IPS-NIHi11 (cell line): ENCODE measurements around the gene KLHL12.

Source experiments
- DNase-seq: peaks from one replicate; pipeline ENCODE4 v3.0.0; 2012; ENCODE audit warnings: mixed read lengths, low spot score

KLHL12 gene

DNA sequence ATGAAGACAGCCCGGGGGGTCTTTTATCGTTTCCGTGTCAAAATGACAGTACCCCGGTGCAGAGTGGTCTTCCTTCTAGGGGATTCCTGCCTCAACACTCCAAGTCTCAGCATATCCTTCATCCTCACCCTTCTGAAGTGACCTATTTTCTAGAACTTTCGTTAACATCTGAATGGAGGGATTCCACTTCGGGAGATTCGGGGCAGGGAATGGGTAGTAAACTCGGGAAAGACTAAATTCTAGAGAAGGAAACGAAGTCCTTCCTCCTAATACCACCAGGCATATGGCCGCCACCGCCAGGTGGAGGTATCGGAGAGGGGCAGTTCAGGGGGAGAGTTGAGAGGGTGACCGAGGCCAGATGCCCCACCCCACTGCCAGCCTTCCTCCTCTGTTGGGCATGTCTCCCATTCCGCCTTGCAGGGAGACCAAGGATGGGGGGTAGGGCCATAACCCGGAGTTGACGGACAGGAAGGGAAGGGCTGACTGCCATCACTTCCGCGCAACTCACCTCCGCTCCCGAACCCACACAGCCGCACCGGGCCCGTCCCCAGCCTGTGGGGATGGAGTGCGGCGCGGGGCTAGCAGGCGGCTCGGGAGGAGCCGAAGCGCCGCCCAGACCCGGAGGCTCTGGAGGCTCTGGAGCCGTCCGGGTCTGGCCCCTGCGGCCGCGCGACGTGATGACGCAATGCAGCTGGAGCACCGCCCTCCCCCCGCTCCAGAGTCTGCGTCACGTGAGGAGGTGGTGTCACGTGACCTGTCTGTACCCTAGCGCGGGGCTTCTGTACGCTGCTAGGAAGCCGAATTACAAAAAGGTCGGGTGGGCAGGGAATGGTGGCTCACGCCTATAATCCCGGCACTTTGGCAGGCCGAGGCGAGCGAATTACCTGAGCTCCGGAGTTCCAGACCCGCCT, at the start of gene KLHL12:
KLHL12 (minus strand) TSS at position 654 of the 911 bp plus-strand sequence. CDS start 2,072 bp downstream, outside the sequence.
- DNase-seq, result peak; percentile 98

DNA sequence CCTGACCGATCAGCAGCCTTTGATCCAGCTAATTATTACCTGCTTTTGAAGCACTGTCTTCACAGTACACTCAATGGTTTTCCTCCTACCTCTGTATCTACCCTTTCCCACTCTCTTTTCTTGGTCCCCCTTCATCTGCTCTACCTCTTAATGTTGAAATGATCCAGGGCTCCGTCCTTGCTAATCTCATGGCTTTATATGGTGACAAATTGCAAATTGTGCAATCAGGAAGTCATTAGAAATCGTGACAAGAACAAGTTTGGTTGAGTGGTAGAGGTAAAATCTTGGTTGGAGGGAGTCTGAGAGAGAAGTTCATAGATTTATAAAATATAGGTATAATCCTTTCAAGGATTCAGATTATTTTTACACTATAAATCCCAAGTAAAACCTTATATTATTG, 49.6 kb upstream of the KLHL12 start:
- DNase-seq, result no peak

DNA sequence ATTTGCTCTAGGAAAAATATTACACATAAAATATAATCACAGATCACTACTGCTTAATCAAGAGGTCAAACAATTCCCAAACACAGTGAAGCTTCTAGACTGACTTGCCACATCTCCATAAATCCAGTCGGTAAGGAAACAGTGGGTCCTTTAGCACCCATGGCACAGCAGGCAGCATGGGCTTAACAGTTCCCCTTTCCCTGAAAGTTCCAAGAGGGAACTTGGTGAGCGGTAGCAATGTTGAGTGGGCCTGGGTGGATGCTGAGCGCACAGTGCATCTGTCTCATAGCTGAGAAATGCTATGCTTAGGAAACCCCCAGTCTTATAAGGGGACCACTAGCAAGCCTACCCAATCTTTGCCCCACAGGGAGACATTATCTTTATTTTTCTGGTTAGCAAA, 47.8 kb upstream of the KLHL12 start:
- DNase-seq, result no peak

DNA sequence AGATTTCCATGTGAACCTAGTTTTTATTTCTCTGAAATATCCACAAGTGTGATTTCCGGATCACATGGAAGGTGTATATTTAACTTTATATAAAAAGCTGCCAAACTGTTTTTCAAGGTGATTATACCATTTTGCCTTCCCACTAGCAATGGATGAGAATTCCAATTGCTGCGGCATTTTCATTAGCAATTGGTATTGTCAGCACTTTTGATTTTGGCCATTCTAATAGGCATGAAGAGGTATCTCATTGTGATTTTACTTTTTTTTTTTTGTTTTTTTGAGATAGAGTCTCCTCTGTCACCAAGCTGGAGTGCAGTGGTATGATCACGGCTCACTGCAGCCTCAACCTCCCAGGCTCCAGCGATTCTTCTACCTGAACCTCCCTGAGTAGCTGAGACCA, 45.0 kb upstream of the KLHL12 start:
- DNase-seq, result no peak

DNA sequence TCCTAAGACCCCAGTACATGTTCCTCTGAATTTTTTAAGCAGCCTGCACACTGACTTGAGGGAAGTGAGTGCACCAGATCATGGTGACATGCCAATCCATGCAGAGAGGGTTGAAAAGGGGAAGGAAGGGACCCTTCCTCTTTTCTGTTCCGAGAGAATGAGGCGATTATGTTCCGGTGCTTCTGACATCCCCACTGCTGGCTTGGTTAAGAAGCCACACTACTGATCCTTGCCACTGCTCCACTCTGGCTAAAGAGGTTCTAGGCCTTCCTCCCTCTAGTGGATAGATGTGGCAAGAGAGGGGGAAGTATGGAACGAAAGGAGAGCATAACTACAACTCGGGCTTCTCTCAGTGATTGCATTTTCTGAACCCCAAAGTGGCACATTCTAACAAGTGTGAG, 41.9 kb upstream of the KLHL12 start:
- DNase-seq, result peak; percentile 72

DNA sequence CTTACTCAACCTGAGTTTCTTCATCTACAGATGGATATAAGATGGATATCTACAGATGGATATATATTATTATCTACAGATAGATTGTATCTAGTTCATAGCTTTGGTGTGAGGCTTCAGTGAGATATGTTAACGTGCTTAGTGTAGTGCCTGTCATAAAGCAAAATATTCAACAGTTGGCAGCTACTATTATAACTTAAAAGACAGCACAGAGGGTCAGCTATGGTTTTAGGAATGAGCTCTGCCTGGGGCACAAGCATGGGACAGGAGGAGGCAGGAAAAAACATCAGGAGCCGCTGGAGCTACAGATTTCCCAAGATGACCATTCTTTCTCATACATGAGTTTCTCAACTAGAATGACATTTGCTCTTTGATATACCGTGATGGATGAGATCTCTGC, 41.3 kb upstream of the KLHL12 start:
- no peak for DNase-seq

DNA sequence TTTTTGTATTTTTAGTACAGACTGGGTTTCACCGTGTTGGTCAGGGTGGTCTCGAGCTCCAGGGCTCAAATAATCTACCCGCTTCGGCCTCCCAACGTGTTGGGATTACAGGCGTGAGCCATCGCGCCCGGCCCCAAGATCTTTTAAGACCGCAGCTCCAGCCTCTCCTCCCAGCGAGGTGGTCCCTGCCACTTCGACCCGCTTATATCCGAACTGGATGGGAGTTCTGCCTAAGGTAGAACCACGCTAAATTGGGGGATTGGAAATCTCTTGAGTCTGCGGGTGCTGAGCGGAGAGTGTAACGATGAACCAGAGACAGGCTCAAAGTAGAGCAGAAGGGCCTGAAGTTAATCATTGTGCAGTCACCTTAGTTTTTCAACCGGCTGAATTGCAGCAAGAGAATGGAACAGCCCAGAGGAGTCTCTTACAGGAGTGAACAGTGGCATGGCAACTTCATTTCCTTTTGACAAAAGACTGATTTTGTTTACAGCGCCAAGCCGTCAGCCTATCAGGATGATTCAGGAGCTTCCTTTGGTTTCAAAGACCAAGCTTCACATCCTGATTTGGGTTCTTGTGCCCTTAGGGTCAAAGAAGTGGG, 40.7 kb upstream of the KLHL12 start:
- no peak for DNase-seq

DNA sequence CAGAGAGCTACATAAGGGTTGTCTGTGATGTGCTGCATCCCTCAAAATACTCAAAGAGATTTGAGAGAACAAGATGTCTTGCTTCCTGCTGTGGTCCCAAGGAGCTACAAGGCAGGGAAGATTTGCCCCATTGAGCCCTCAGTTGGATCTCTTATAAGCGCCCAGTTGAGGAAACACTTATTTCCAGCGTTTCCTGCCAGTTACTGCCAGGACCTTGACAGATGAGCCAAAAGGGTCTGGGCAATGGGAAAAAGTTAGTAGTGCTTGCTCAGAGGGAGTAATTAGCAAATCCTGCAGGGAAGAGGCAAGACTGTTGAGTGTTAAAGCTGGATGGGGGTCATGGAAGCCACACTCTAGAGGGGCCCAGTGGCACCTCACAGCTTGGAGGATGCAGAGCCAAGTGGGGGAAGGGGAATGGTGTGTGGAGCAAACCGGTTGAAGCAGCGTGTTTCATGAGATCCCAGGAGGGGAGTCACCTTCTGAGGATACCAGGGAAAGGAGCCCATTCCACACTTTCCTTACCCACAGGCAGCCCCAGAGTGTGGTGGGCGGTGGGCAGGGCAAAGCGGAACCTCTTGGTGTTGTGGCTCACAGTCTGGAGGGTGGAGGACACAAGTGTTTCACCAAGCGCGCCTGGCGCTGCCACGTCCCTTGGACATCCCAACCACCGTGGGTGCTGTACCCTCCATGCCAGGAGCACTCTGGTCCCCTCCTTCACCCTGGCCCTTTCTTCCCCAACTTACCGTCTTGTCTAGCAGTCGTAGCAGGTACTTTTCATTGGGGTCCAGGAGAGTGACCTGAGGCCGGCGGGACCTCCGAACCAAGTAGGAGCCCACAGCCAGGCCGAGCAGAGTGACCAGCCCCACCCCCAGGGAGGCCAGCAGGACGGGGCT, 39.2 kb upstream of the KLHL12 start:
- peak; percentile 12 for DNase-seq

DNA sequence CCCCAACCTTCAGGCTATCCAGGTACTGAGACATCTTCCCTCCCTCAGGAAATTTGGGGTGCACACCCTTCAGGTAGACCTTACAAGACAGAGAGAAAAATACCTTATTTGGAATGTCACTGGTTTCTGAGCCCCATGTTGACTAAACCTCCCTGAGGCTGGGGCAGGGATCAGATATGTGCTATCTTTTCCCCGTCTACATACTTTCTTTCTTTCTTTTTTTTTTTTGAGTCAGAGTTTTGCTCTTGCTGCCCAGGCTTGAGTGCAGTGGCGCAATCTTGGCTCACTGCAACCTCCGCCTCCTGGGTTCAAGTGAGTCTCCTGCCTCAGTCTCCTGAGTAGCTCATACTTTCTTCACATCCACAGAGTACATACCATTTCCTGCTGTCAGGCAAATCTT, 38.4 kb upstream of the KLHL12 start:
- DNase-seq, result no peak

DNA sequence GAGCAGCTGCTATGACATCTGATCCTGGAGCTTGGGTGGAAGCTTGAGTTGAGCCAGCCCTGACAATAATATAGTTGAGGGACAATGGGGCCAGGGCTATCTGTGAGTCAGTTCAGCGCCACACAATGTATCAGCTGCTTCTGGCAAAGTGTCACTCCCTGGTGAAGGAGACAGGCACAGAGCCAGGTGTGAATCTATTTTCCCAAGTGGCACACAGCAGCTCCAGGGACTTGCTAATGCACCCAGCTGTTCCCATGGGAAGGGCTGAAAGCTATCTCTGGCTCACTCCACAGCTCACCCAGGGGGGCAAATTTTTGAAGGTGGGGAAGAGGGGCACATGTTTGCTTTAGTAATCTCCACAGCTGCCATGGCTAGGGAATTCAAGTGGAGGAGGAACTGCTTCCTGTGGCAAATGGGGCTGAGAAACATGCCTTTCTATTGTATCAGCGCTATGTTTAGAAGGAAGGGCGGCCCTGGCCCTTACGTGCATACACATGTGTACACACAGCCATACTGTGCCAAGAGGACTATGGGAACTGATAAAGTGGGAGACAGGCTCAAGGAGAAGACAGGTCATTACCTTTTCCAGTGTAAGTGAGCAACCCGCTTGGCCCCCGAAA, 37.9 kb upstream of the KLHL12 start:
- DNase-seq, result no peak

DNA sequence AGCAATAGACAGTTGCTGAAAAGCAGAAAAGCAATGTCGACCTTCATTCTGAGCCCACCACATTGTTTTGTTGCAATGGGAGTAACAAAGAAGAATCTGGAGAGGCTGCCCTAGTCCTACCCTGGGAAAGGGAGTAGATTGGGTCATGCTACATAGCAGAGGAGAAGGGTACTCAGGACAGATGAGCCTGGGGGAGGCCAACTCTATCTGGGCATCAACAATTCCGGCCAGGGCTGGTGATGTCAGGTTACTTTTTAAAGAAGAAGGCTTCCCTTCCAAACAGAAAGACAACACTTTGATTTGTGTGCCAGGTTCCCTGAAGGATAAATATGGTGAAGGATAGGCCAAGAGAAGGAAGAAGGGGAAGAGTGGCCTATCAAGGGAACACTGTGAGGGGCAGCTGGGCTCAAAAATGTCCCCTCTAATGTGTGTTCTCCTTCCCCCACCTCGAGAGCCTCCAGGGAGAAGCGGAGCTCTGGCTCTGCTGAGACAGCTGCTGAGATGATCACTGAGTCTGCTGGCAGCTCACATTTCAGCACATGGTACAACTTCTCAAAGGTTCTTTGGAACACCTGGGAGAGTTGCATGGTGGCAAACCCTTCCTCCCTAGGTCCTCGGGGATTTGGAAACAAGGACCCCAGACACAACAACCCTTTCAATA, 34.3 kb upstream of the KLHL12 start:
- DNase-seq, result no peak

DNA sequence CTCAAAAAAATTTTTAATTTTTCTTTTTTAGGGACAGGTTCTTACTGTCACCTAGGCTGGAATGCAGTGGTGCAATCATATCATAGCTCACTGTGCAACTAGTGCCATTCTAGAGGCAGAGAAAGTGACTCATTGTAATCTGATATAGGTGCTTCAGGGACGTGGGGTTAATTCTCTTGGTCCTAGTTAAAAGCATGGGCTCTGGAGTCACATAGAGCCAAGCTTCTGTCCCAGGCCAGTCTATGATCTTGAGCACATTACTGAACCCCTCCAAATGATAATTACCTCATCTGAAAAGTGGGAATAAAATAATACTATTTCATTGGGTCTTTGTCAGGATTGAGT, 32.2 kb upstream of the KLHL12 start:
- DNase-seq, result no peak

DNA sequence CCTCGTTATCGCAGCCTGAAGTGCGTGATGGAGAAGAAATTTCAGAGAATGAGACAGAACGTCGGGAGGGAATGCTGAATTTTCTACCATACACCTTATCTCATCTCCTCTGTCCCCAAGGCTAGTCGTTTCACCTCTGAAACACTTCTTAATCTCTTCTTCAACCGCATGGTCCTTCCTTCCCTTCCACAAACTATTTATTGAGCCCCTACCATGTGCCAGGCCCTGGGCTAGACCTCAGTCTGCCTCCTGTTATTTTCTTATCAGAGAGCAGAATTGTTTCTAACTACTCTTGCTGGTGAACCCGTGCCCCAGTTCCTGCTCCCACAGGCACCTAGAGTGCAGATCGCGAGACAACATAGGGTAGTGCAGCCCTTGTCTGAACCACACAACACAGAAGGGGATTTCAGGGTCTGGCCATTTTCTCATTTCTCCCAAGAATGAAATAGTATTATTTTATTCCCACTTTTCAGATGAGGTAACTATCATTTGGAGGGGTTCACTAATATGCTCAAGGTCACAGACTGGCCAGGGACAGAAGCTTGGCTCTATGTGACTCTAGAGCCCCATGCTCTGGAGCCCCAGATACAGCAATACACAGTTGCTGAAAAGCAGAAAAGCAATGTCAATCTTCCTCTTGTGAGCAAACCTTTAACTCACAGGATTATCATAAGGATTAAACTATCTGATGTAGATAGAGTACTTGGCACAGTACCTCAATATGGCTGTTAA, 31.7 kb upstream of the KLHL12 start:
- DNase-seq, result no peak

DNA sequence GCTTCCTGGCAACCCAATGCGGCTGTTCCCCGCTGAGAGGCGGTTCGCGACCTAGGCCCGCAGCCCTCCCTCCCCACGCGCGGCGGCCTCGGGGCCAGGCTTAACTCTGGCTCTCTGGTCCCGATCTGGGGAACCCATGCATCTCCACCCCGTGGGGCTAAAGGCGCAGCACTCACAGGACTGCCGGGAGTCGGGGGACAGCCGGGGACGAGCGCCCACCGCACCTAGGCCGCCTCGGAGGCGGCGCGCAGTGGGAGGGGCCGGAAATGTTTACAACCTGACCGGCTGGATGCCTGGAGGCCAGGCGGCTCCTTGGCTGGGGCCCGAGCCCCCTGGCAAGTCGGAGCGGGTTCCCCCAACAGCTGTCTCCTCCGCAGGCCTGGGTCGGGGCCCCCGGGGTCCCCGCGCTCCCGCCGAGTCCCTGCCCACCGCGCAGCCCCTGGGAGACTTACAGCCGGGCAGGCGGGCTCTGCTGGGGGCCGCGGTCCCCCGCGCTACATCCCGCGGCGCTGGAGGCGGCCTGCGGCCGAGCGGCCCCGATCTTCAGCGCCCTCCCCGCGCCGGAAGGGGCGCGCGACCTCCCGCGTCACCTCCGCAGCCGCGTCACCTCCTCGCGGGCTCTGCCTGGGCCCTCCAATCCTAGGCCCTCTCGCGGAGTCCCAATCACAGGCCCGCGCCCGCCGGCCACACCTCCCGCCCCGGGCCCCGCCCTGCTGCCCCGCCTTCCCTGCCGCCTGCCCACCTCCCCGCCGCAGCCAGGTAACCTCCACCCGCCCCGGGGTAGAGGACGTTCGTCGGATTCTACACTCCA, 30.9 kb upstream of the KLHL12 start, which contains the start of gene ADIPOR1:
ADIPOR1 (minus strand) TSS at position 580 of the 811 bp plus-strand sequence. CDS start 7,242 bp downstream, outside the sequence.
- DNase-seq, result peak; percentile 100

DNA sequence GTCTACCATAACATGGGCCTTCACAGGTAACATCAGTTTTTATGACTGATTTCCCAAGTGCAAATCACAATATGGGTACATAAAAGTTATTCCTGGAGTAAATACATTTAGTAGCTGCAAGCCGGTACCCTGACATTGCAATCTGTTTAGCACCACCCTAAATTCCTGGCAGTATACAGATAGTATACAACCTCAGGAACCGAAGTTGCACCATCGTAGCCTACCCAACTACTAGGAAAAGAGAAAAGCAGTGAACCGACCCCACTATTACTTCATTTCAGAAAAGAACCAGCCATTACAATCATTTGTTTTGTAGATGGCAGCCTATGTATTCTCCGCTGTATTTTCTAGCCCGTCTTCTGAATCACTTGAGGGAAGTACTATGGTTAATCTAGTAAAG, 29.9 kb upstream of the KLHL12 start:
- DNase-seq, result no peak

DNA sequence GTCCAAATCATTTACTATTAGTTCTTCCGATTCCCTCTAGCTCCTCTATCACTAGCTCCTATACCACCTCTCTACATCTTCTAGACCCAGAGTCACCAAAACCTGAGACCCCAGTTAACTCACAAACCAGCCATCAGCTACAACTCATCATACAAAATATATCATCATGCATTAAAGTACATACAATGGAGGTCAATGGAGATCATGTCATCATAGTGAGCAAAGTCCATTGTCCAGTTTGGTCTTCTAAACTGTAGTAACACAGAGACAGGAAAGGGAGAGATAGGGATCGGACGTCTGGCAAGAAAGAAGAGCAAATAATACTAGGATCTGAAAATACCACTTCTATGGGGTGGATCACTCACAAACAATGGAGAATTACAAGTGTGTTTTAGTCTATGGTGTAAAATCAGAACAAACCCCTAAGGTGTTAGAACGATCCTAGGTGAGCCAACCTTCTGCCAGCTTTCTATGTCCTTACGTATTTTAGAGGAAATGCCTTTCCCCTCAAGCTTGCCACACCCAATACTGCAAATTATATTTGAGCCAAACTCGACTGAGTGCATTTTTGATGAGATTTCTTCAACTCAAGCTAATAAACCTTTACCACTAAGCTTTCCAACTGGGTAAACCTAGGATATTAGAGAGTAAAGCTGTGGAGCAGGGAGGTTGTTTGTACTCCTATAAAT, 27.2 kb upstream of the KLHL12 start:
- no peak for DNase-seq

DNA sequence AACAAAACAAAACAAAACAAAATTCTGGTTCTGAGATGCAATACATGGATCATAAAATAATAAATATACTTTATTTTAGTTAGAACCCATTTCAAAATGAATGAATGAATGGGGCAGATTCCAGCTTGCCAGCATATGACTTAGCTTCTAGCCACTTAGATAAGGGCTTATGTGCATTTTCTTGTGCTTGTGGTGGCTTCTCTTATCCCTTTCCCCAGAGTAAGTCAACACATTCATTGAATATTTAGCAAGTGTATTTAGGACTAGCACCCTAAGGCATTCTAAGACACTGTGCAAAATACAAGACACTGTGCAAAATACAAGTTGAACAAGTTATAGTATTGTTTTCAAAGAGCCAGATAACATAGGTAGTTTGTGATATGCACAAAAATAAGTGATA, 26.4 kb upstream of the KLHL12 start:
- no peak for DNase-seq

DNA sequence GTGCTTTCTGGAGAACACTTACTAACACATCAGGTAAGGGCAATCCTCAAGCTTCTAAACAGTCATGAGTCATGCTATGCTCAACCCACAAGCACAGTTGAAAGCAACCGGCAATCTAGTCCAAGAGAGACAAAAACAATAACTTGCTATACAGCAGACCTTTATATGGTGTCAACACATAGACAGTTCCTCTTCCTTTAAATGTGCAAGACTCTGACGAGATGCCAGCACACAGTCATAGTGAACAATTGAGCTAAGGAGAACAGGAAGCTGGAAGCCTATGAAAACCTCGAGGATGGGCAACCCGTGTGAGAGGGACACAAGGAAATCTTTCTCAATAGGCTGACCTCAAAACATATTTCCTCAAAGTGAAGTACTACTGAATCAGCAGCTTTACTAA, 25.8 kb upstream of the KLHL12 start:
- DNase-seq, result no peak

DNA sequence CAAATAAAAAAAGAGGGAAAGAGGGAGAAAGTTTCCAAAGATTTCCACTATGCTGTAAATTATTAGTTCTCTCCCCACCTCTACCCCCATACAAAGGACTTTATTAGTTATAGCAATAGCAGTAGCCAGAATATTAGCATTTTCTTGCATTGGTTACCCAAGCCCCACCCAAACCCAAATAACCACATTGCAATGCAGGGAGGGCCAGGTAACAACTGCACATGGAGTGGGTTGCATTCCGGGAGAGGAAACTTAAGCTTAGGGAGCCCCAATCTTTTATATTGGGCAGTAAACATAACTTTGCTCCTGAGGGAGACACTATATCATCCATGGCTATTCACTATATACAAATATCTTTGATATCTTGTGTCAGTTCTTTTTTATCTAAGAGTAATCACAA, 25.1 kb upstream of the KLHL12 start:
- DNase-seq, result no peak
